Right lobe of liver (tissue), 4 donors: ENCODE measurements around the gene ANOS1.

Experiments
- CTCF ChIP-seq, 4 donors: fragments of 200-600 bp in 3 of 4; fragments of 450-650 bp in 1 of 4; IDR thresholded peaks; one replicate each; pipeline versions ENCODE4 v1.5.1 to v1.8.0; 2016 to 2022; ENCODE audit warnings: antibody characterized with exemption in 4 of 4, mild to moderate bottlenecking in 2 of 4
- POLR2A ChIP-seq: fragments of 450-650 bp; IDR thresholded peaks from one replicate; pipeline ENCODE4 v1.6.1; 2017; ENCODE audit warnings: antibody characterized with exemption, mild to moderate bottlenecking
- donor health status: DM: no; HTN: no; CAD: no.
- donor health status: DM: no; HTN: no; CAD: no.
- donor health status: DM: no; HTN: yes; CAD: no.

- TF ChIP-seq CTCF (IDR thresholded peaks at IDR 0.05) (no peak), POLR2A (no peak)
Measured at GRCh38 chrX:8504451-8504850, 227.5 kb downstream of the ANOS1 start.
